Smooth muscle cell of the brain vasculature (primary cell): Measurements from ENCODE around the gene CNN3.
A peak's percentile ranks its signal among the peaks of the same experiment; 100 is the strongest.

Experiments used
- DNase-seq: peaks from one replicate; pipeline ENCODE4 v3.0.0-alpha.2; 2012; ENCODE audit warnings: low read depth, low spot score

CNN3 gene

DNA sequence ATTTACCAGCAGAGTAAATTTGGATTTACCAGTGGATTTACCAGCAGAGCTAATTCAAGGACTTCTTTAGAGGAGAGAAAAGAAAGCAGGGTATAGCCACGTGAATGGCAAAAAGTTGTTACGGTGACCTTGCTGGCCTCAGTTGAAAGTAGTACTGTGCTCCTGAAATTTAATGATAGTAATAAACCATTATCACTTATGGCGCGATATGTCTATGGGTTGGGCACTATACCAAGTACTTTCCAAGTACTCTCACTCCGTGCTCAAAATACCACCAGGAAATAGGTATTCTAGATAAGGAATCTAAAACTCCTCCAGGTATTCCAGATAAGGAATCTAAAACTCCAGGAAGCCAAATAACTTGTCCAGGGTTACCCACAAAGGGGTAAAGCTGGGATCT is 70.9 kb downstream of the CNN3 start:
- DNase-seq = no peak

DNA sequence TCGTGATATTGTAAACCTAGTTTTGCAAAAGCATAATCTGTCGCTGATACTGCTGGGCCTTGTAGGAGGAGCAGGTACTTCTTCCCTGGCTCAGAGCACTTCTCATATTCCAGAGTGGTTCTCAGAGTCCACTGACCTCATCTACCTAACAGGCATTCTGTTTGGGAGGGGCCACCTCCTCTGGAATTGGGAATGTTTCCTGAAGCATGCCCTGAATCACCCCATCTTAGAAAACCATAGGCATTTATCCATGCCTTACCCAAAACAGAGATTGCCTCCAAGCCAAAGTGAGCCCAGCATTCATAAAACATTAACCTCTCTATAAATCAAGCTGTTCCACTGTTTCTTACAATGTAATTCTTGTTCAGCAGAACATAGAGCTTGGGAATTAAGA is 71.6 kb downstream of the CNN3 start:
- no peak for DNase-seq

DNA sequence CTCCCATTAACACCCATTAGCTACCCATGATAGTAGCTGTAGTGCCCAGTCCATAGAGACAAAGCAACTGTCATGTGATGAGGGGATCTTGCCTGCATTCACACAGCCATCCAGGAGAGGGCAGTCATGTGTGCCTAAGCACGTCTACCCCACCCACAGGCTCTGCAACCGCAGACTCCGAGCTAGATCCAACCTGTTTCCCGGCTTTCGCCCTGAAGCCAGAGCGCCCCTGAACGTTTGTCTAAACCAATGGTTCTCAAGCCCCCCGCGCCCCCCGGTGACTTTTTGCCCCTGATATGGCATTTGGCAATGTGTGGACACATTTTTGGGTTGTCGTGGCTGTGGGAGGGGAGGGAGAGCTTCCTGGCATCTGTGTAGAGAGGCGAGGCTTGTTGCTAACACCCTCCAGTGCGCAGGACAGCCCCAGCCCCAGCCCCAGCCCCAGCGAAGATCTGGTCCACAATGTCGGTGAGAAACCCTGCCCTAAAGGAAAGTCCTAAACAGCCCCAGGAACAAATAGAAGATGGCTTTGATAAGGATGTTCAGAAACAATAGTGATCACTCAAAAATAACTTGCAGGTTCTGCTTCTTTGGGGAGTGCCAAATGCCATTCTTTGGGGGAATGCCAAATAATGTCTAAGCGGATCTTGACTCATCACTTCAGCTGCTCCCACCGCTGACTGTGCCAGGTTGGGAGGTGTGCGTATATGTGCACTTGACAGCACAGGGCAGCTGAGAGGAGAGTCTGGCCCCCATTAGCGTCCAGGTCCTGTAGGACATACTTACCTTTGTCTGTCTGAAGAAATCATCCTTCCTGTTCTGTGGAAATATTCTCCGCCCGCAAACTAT is 72.2 kb downstream of the CNN3 start:
- peak; percentile 84 for DNase-seq

DNA sequence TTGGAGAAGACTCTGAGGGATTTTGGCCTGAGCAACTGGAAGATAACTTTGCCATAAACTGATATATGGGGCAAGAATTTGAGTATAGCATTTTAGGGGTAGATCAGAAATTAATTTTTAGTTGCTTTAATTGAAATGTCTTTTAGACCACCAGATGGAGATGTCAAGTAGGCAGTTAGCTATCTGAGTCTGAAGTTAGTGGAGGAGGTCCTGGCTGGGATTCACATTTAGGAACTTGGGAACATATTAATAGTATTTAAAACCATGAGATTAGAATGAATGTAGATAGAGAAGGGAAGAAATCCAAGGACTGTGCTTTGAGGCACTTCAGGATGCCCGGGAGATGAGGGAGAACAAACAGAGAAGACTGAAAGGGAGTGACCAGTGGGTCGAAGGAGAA is 74.1 kb downstream of the CNN3 start:
- DNase-seq = no peak

DNA sequence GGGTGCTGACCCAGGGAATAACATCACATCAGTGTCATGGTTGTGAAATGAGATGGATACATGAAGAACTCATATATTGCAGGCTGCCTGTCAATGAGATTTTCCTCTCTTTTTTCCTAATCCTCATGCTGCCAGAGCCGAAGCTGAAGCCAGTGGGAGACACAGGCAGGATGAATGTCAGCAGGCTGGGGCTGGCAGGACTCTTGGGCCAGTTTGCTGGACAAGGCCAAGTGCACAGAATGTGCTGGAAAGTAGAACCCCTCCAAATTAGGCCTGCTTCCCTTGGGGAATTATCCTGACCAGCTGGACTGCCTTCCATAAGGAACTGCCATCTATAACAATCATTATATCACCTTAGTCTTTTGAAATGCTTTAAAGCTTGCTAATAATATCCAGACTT is 75.3 kb downstream of the CNN3 start:
- DNase-seq = no peak
